Astrocyte of the cerebellum (primary cell): ENCODE results near the gene ITGB6.
A peak's percentile ranks its signal among the peaks of the same experiment; 100 is the strongest.

ENCODE experiments used
- DNase-seq: peaks from one replicate; pipeline ENCODE4 v3.0.0-alpha.2; 2011; ENCODE audit warnings: low read depth
- H3K4me3 ChIP-seq: 2 replicates; pipeline ENCODE4 v1.5.1; 2011; ENCODE audit warnings: mild to moderate bottlenecking, low read depth, low read length, moderate library complexity
- CTCF ChIP-seq: IDR thresholded peaks from 2 replicates; pipeline ENCODE4 v1.5.1; 2012; ENCODE audit warnings: low read length, low read depth, moderate library complexity, mild to moderate bottlenecking; ENCODE audit errors: missing control alignments
- in situ Hi-C: cut with HindIII; loops from 2 replicates; pipeline ENCODE4 v1.10.0; 2017; ENCODE audit warnings: low sequenced_read_pairs

Gene ITGB6

GRCh38 chr2:160222546-160223283 is 22.6 kb upstream of the ITGB6 start:
- TF ChIP-seq CTCF, result no peak
- no peak for DNase-seq
- H3K4me3 ChIP-seq, result no peak overlapping the region
- in situ Hi-C loops, result no loop called here

GRCh38 chr2:160221391-160222276 is 21.6 kb upstream of the ITGB6 start:
- in situ Hi-C loops, result no loop called here
- DNase-seq, result no peak
- no peak for TF ChIP-seq CTCF
- H3K4me3 ChIP-seq, result no peak overlapping the region

GRCh38 chr2:160220545-160221009 is 20.5 kb upstream of the ITGB6 start:
- no peak for DNase-seq
- in situ Hi-C loops, result no loop called here
- TF ChIP-seq CTCF, result no peak
- no peak overlapping the region for H3K4me3 ChIP-seq

- in situ Hi-C loops, result no loop called here
- TF ChIP-seq CTCF, result no peak
- no peak for DNase-seq
- H3K4me3 ChIP-seq, result no peak overlapping the region
These were observed 20.0 kb upstream of the ITGB6 start for GRCh38 chr2:160220026-160220425.

- no peak overlapping the region for H3K4me3 ChIP-seq
- in situ Hi-C loops, result no loop called here
These were observed 14.7 kb upstream of the ITGB6 start for GRCh38 chr2:160214461-160215445.

More at GRCh38 chr2:160214461-160215445, 14.7 kb upstream of the ITGB6 start:
- no peak for TF ChIP-seq CTCF
- peak; percentile 77 for DNase-seq
